K562 (cell line): ENCODE data around the gene EXOC4. TPM values are rescaled to one million over a fixed set of nuclear protein-coding genes. Genes with fewer than 3 reads are reported as not detected.

ENCODE experiments used
- ATAC-seq: fragments of 200-7000 bp; cut with Tn5 transposase; 3 replicates; pipeline ENCODE4 v1.9.1; 2020; ENCODE audit warnings: moderate library complexity
- BruUV-seq: library from RNA; stranded (reverse); fragments of 400-500 nt; replicated peaks from 2 replicates; lab custom pipeline; 2021; lab: Mats Ljungman, UMichigan
- CTCF ChIA-PET: fragments of 300-600 bp; formaldehyde crosslinking; extraction: SDS; loops from one replicate; lab custom pipeline; 2021; ENCODE audit warnings: low intra/inter-chr PET ratio; lab: Yijun Ruan, JAX
- POLR2A ChIA-PET: fragments of 300-600, 350-650 bp; sonication (Branson Sonifier 250); formaldehyde crosslinking; extraction: SDS; loops from one replicate; lab custom pipeline; 2021; ENCODE audit warnings: antibody characterized with exemption, inconsistent platforms; lab: Yijun Ruan, JAX
- DNase-seq, 4 experiments: peaks; one replicate each; pipeline versions ENCODE4 v3.0.0 to v3.0.0-alpha.2; 2011 to 2018; ENCODE audit warnings: low spot score in 3 of 4, mixed read lengths in 3 of 4; ENCODE audit errors: extremely low read depth in 1 of 4
- FAIRE-seq: peaks from 2 replicates; lab custom pipeline; 2011; peaks lifted over from hg19 to GRCh38; lab: Jason Lieb, UNC
- H2AFZ ChIP-seq: 2 replicates; pipeline ENCODE4 v1.6.0; 2011; ENCODE audit warnings: low read depth, low read length, control low read depth, inconsistent platforms
- H3K27ac ChIP-seq: fragments of 200-600 bp; 3 replicates; pipeline ENCODE4 v1.8.0; 2011; ENCODE audit warnings: low read depth, mild to moderate bottlenecking, control low read depth, inconsistent platforms, low read length, moderate library complexity, mixed read lengths; ENCODE audit errors: extremely low read depth
- H3K27me3 ChIP-seq, 2 experiments: fragments of 300-600 bp in 1 of 2; 2 replicates in 1 of 2; 3 replicates in 1 of 2; pipeline versions ENCODE4 v1.6.0 to v1.8.0; 2011; ENCODE audit warnings: inconsistent platforms in 2 of 2, low read length in 2 of 2, mild to moderate bottlenecking in 1 of 2, mixed read lengths in 1 of 2, moderate library complexity in 1 of 2; ENCODE audit not compliant: control insufficient read depth in 2 of 2, insufficient read depth in 2 of 2
- H3K36me3 ChIP-seq: fragments of 300-600 bp; 3 replicates; pipeline ENCODE4 v1.8.0; 2011; ENCODE audit warnings: mild to moderate bottlenecking, low read length, inconsistent platforms; ENCODE audit not compliant: control insufficient read depth, insufficient read depth
- H3K4me1 ChIP-seq, 2 experiments: fragments of 200-600 bp in 1 of 2; replicated peaks in 1 of 2; 2 replicates in 1 of 2; 3 replicates in 1 of 2; pipeline versions ENCODE4 v1.5.1 to v1.8.0; 2011; ENCODE audit warnings: inconsistent platforms in 2 of 2, low read length in 2 of 2, mild to moderate bottlenecking in 1 of 2, mixed read lengths in 1 of 2, moderate library complexity in 1 of 2; ENCODE audit not compliant: control insufficient read depth in 2 of 2, insufficient read depth in 2 of 2
- H3K4me2 ChIP-seq: 2 replicates; pipeline ENCODE4 v1.6.1; 2011; ENCODE audit warnings: low read length, control low read depth, inconsistent platforms, mixed read lengths; ENCODE audit not compliant: insufficient read depth
- H3K4me3 ChIP-seq: fragments of 200-600 bp; sonication (generic), shearing (Covaris generic); 2 replicates; pipeline ENCODE4 v1.5.1; 2016; ENCODE audit warnings: control low read depth, inconsistent platforms
- H3K79me2 ChIP-seq: fragments of 200-600 bp; 3 replicates; pipeline ENCODE4 v1.8.0; 2011; ENCODE audit warnings: low read length, inconsistent platforms; ENCODE audit not compliant: control insufficient read depth, insufficient read depth
- H3K9ac ChIP-seq, 2 experiments: 2 replicates each; pipeline versions ENCODE4 v1.6.0 to v1.6.1; 2011; ENCODE audit warnings: low read depth in 2 of 2, low read length in 2 of 2, control low read depth in 1 of 2, inconsistent platforms in 1 of 2, mild to moderate bottlenecking in 1 of 2, mixed read lengths in 1 of 2; ENCODE audit not compliant: insufficient read depth in 1 of 2
- H3K9me1 ChIP-seq: one replicate; pipeline ENCODE4 v1.6.0; 2011; ENCODE audit warnings: inconsistent platforms, mild to moderate bottlenecking, low read length, moderate library complexity; ENCODE audit not compliant: control insufficient read depth, insufficient read depth
- H3K9me3 ChIP-seq: replicated peaks from 2 replicates; pipeline ENCODE4 v1.5.1; 2011; ENCODE audit warnings: low read depth, low read length, inconsistent platforms; ENCODE audit not compliant: control insufficient read depth, insufficient read depth
- H4K20me1 ChIP-seq: replicated peaks from 2 replicates; pipeline ENCODE4 v1.6.1; 2011; ENCODE audit warnings: low read length, inconsistent platforms, mixed read lengths; ENCODE audit not compliant: control insufficient read depth, insufficient read depth
- CTBP1 ChIP-seq: fragments of 450-650 bp; IDR thresholded peaks from 2 replicates; pipeline ENCODE4 v1.6.1; 2016; ENCODE audit warnings: borderline replicate concordance
- FOXA1 ChIP-seq: fragments of 450-650 bp; IDR thresholded peaks from 2 replicates; pipeline ENCODE4 v1.6.1; 2016; ENCODE audit warnings: mild to moderate bottlenecking, borderline replicate concordance
- FOXJ3 ChIP-seq: sonication (generic); formaldehyde crosslinking; IDR thresholded peaks from 2 replicates; pipeline ENCODE4 v1.4.0; 2020; ENCODE audit warnings: mild to moderate bottlenecking, missing genetic modification reagents
- FOXP1 ChIP-seq: sonication (generic); formaldehyde crosslinking; IDR thresholded peaks from 2 replicates; pipeline ENCODE4 v1.8.0; 2022; ENCODE audit warnings: mild to moderate bottlenecking, missing genetic modification reagents
- PRPF4 ChIP-seq: fragments of 200-400 bp; formaldehyde crosslinking; IDR thresholded peaks from one replicate; pipeline ENCODE4 v1.6.1; 2017; ENCODE audit warnings: low read length, low read depth, mild to moderate bottlenecking; ENCODE audit not compliant: insufficient read depth, poor library complexity, severe bottlenecking
- RBM39 ChIP-seq: fragments of 200-400 bp; formaldehyde crosslinking; optimal IDR thresholded peaks from 2 replicates; pipeline ENCODE3; 2018; ENCODE audit warnings: low read depth, low read length
- WGBS: fragments of 100-300 bp; shearing (Covaris generic); methylation state at CpG from one replicate; pipeline ENCODE4 v1.1.6; 2016; ENCODE audit warnings: low coverage, mixed read lengths; ENCODE audit not compliant: insufficient coverage; ENCODE audit errors: missing lambda C conversion rate; 5-methylcytosine and 5-hydroxymethylcytosine counted together
- in situ Hi-C: fragments of 300-500 bp; cut with MboI; formaldehyde crosslinking; loops from 4 replicates; pipeline ENCODE4 v1.15.0; 2018; ENCODE audit warnings: inconsistent platforms, mixed read lengths
- intact Hi-C: fragments of 100-400 bp; cut with micrococcal nuclease; formaldehyde crosslinking; loops from 2 replicates; pipeline ENCODE4 v1.14.2; 2022
- polyA plus RNA-seq, 8 experiments: library from polyadenylated mRNA; depleted of rRNA in 4 of 8; stranded (reverse) in 5 of 8; unstranded in 3 of 8; fragments of >200 nt; fragmentation: Nextera tagmentation in 2 of 8; fragmentation: Illumina TruSeq in 1 of 8; extraction: Ambion mirVana in 2 of 8; extraction: Trizol in 1 of 8; gene quantifications; 2 replicates each; pipeline versions ENCODE4 v1.2.1 to v1.2.3, GENCODE V29; 2011 to 2014; ENCODE audit warnings: inconsistent platforms in 1 of 8, missing spikeins in 1 of 8
- total RNA-seq, 7 experiments: library from RNA; depleted of rRNA in 6 of 7; stranded (reverse); fragments of >200 nt in 6 of 7; fragmentation: Illumina TruSeq in 2 of 7; extraction: Trizol in 2 of 7; gene quantifications; 2 replicates each; pipeline versions ENCODE4 v1.2.1 to v1.2.3, GENCODE V29; 2011 to 2021; ENCODE audit warnings: low replicate concordance in 1 of 7
- TF ChIP-seq, protein P1 (sequence below): sonication (generic); formaldehyde crosslinking; IDR thresholded peaks from 2 replicates; pipeline ENCODE4 v1.8.0; 2022; ENCODE audit warnings: mild to moderate bottlenecking, missing genetic modification reagents
- TF ChIP-seq, protein P2 (sequence below): fragments of 250-450 bp; sonication (Bioruptor Pico); IDR thresholded peaks from 2 replicates; pipeline ENCODE4 v1.4.0; 2020; ENCODE audit warnings: mild to moderate bottlenecking, moderate library complexity, borderline replicate concordance

The EXOC4 gene
- total and polyA plus RNA-seq, 9 of the 15 experiments (the other 6 are each of a cell fraction or from before 2014, with no cell fraction given) = 18.5 to 73.1 (median 46.6) TPM

DNA sequence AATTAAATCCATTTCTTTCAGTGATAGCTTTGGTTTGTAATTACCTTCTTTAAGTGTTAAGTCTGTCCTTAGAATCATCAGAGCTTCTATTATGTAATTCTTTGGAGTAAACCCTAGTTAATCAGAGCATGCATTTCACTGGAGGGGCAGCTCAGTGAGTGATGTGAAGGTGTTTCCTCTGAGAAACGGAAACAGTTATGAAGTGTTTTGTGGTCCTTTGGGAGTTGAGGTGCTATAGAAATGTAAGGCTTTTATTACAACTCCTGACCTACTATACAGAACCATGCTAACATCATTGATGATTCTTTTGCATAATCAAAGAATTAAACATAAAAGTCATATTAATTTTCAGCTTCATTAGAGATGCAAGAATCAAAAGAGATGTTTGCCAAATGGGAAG, 141.5 kb downstream of the EXOC4 start:
- Histone ChIP-seq H3K9me3 (no peaks in the 10 kb centered on the region), H3K4me3 (no peak overlapping the region), H3K9ac (no peak overlapping the region), H3K9me1 (no peaks in the 10 kb centered on the region), H2AFZ (no peak overlapping the region), H4K20me1 (no peaks in the 10 kb centered on the region), H3K27ac (no peak overlapping the region), H3K4me1 (no peaks in the 10 kb centered on the region), H3K36me3 (no peaks in the 10 kb centered on the region), H3K4me2 (no peak overlapping the region), H3K27me3 (no peaks in the 10 kb centered on the region), H3K79me2 (no peaks in the 10 kb centered on the region)
- DNase-seq (no peak), ATAC-seq (no peak), FAIRE-seq (no peak)
- TF ChIP-seq FOXP1 (CRISPR knock-in tag) (no peak), CTBP1 (no peak), PRPF4 (no peak), FOXA1 (no peak), RBM39 (no peak), FOXJ3 (CRISPR knock-in tag) (no peak)
- TF ChIP-seq, protein P1, sequence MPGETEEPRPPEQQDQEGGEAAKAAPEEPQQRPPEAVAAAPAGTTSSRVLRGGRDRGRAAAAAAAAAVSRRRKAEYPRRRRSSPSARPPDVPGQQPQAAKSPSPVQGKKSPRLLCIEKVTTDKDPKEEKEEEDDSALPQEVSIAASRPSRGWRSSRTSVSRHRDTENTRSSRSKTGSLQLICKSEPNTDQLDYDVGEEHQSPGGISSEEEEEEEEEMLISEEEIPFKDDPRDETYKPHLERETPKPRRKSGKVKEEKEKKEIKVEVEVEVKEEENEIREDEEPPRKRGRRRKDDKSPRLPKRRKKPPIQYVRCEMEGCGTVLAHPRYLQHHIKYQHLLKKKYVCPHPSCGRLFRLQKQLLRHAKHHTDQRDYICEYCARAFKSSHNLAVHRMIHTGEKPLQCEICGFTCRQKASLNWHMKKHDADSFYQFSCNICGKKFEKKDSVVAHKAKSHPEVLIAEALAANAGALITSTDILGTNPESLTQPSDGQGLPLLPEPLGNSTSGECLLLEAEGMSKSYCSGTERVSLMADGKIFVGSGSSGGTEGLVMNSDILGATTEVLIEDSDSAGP (CRISPR knock-in tag) = no peak
- TF ChIP-seq, protein P2, sequence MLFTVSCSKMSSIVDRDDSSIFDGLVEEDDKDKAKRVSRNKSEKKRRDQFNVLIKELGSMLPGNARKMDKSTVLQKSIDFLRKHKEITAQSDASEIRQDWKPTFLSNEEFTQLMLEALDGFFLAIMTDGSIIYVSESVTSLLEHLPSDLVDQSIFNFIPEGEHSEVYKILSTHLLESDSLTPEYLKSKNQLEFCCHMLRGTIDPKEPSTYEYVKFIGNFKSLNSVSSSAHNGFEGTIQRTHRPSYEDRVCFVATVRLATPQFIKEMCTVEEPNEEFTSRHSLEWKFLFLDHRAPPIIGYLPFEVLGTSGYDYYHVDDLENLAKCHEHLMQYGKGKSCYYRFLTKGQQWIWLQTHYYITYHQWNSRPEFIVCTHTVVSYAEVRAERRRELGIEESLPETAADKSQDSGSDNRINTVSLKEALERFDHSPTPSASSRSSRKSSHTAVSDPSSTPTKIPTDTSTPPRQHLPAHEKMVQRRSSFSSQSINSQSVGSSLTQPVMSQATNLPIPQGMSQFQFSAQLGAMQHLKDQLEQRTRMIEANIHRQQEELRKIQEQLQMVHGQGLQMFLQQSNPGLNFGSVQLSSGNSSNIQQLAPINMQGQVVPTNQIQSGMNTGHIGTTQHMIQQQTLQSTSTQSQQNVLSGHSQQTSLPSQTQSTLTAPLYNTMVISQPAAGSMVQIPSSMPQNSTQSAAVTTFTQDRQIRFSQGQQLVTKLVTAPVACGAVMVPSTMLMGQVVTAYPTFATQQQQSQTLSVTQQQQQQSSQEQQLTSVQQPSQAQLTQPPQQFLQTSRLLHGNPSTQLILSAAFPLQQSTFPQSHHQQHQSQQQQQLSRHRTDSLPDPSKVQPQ (CRISPR knock-in tag) = no peak
- intact Hi-C loops = no loop called here
- WGBS = 52% methylated on average over 1 of the region's 1 CpG
- in situ Hi-C loops = no loop called here
- no TSS peak for BruUV-seq
- ChIA-PET CTCF (no interaction called here), POLR2A (interaction anchor here (0.9 to 2.0 kb wide), 4 partner anchors 9 to 39 kb away, joined by 3 to 4 read pairs (median 3); no protein-coding TSS in a partner anchor)
